GM18505 (cell line): Measurements from ENCODE around the gene RTRAF.

Experiments
- ATAC-seq: cut with Tn5 transposase; IDR thresholded peaks from one replicate; pipeline ENCODE4 v1.9.1; 2021; ENCODE audit not compliant: unreplicated experiment
- POLR2A ChIP-seq: IDR thresholded peaks from 4 replicates; pipeline ENCODE4 v1.6.1; 2011; ENCODE audit warnings: borderline replicate concordance; ENCODE audit not compliant: insufficient read depth, insufficient read length; ENCODE audit errors: extremely low read depth

RTRAF gene

DNA sequence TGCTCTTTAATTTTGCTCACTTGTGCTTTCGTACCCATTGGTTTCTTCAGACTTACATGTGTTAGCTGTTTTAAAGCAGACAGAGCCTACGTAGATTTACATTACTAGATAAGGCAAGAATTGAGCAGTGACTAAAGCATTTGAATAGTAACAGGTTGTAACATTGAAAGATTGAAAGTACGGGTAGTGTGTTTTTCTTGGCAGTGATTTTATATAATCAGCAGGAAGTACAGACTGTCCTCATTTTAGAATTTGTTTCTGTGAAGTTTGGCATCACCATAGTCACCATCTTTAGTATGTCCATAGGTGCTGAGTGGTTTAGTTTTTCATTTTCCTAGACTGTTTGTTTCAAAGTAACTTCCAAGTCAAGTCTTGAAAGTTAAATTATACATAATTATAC, 14.0 kb downstream of the RTRAF start:
- no peak for ATAC-seq
- TF ChIP-seq POLR2A = no peak

GRCh38 chr14:52005625-52006024, 16.3 kb downstream of the RTRAF start:
- no peak for ATAC-seq

DNA sequence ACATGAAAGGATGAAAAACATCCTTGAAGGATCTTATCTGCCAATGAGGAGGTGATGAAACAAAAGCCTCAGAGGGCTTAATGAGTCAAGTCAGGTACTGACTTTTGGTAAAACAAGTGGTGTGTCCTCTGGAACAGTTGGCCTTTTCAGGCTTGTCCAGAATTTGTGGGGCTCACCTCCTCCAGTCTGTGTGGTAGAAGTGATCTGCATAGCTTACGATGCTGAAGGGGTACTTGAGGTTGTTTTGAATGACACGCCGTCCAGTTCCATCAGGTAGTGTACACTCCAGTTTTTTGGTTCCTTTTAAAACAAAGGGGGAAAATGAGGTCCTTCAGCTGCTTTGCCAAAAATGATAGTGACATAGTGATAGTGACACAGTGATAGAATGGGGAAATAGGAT, 17.0 kb downstream of the RTRAF start:
- TF ChIP-seq POLR2A = no peak

More at GRCh38 chr14:52005625-52006024, 16.3 kb downstream of the RTRAF start:
- no peak for TF ChIP-seq POLR2A

GRCh38 chr14:52007211-52007610, 17.9 kb downstream of the RTRAF start:
- ATAC-seq = no peak
- TF ChIP-seq POLR2A = no peak

More for the DNA sequence above, 17.0 kb downstream of the RTRAF start:
- ATAC-seq = no peak

DNA sequence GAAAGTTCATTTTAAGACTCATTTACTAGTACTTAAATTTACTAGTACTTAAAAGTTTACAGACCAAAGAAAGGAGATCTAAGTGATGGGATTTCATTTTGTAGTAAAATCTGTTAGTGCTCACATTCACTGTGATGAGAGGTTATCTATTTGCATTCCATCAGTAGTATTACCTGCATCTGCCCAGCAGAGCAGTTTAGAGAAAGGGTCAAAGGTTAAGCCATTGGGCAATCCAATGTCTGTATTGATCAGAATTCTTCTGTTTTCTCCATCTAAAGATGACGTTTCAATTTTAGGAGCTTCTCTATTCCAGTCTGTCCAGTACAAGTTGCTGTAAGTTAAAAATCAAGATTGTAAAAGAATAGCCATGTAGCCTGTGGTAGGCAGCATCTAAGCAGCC, 18.3 kb downstream of the RTRAF start:
- no peak for TF ChIP-seq POLR2A
- no peak for ATAC-seq

DNA sequence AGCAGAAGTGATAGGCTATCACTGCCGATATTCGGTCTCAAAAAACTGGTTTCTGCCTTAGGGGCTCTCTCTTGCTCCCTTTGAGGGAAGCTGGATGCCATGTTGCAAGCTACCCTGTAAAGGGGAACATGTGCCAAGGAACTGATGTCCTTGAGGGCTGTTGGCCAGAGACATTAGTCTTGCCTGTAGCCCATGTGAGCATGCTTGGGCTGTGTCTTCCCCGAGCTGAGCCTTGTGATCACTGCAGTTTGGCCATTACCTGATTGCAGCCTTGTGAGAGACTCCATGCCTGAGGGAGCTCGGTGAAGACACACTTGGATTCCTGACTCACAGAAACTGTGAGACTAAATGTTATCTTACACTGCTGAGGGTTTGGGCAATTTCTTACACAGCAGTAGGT, 18.8 kb downstream of the RTRAF start:
- no peak for TF ChIP-seq POLR2A
- ATAC-seq = no peak

DNA sequence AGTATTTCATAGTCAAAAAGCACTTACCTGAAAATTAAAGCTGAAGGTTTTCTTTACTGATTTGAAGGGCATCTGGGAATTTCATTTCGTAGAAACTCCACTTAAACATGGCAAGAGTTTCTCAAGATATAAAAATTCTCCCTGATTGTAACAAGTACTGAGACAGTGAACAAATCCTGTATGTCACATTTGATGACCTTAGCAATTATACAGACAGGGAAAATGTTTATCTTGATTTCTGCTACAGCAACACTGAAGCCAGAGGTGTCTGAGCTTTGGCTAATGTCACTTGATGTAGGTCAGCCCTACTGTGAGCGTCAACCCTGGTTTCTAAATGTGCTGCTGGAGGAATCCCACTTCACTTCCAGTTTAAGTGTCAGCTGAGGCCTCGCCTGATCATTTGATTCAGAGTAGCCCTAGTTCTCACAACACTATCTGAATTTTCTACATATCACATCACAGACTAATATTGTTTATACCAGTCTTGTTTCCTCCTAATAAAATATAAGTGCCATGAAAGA, 20.9 kb downstream of the RTRAF start:
- no peak for TF ChIP-seq POLR2A

DNA sequence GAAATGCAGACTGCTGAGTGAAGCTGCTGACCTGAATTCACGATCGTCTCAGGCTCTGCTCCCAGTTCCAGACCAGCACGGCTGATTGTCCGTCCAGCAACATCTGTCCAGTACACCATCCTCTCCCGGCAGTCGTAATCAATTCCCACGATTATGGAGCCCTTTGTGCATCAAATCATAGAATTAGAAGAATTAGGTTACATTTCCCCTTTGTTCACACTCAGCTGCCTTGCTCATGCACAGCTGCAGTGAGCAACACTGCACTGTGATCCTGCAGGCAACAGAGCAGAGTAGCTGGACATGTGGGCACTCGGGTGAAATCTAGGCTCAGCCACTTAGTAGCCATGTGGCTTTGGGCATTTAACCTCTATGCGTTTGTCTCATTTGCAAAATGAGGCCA, 22.2 kb downstream of the RTRAF start:
- no peak for TF ChIP-seq POLR2A
- ATAC-seq = no peak

More for the DNA sequence above, 20.9 kb downstream of the RTRAF start:
- ATAC-seq = no peak

DNA sequence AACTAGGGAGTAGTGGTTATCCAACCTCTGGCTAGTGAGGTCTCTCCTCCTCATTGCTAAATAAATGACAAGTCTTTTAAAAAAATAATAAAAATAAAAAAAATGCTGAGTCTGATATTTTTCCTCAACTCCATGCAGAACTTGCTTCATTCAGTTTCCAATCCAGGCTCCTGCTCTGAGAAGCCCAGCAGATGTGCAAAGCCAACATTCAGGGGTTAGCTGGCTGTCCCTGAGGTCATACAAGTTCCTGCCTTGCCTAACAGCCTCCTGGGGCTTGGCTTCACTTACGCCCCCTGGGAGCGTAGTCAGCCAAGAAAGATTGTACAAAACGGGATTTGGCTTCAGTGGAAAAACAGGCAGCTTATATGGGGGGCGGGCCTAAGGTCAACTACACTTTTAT, 23.3 kb downstream of the RTRAF start:
- TF ChIP-seq POLR2A = no peak
- no peak for ATAC-seq

- no peak for TF ChIP-seq POLR2A
- no peak for ATAC-seq
Measured at GRCh38 chr14:52013984-52014600, 24.7 kb downstream of the RTRAF start.

DNA sequence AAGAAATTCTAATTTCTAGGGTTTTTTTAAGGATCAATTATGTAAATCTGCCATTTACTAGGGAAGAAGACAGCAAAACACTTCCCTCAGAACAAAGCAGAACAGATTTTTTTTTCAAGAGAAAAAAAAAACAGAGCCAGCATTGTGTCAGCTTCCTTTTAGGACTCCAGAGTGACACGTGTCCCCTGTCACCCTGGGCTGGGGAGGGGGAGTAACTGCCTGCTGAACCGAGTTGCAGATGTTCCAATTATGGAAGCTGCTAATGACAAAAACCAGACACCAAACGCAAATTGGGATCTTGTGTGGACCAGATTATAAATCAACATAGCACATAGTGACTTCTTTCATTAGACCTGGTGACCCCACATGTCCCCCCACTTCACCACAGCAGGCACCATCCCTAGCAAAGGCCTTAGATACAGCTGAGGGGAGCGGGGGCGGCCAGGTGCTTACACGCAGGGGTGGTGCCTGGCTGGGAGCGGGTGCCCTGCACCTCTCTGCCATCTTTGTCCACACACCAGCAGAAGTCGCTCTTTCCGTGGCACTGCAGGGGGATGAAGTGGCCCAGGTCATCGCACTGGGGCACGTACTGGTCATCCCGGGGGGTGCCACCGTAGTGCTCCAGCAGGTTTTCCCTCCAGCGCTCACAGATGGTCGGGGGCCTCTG, 25.4 kb downstream of the RTRAF start:
- no peak for ATAC-seq
- TF ChIP-seq POLR2A = no peak

- no peak for TF ChIP-seq POLR2A
- no peak for ATAC-seq
Measured at GRCh38 chr14:52015411-52016030, 26.2 kb downstream of the RTRAF start.

DNA sequence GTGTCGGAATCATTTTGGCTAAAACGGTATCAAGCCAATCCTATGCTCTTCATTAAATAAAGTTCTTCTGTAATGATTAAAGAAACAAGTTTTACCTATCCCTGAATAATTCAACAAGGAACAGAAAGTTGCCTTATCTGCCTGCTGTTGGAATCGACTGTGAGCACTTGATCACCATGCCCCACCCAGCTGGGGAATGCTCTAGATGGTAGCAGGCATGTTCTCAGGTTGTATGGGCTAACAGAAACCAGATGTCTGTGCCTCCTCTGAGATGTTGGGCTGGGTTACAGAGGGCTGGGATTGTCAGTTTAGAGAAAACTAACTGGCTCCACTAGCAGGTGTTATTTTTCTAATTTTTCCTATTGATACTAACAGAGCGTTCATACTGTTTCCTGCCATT, 28.9 kb downstream of the RTRAF start:
- no peak for TF ChIP-seq POLR2A
- ATAC-seq = no peak

DNA sequence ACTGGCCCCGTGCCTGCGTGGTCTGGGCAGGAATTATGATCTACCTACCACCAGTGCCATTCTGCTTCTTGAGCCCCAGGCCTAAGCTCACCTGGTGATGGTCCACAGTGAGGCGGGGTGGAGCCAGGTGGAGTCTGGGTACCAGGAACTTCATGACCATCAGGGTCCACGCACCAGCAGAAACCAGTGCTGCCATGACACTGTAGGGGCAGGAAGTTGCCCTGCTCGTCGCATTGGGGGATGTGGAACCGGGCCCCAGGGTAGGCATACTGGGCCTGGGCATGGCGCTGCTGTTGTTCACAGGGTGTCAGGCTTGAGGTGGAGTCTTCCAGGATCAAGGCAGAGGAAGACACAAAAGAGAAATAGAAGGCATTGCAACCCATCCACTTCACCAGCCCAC, 29.6 kb downstream of the RTRAF start:
- ATAC-seq = no peak
- TF ChIP-seq POLR2A = no peak

- TF ChIP-seq POLR2A = no peak
- no peak for ATAC-seq
Measured at GRCh38 chr14:52020161-52020714, 30.9 kb downstream of the RTRAF start.
